Loucy (cell line): Measurements from ENCODE around the gene CRTAC1.

Experiments used
- CTCF ChIP-seq: fragments of 200-600 bp; sonication (generic); conservative IDR thresholded peaks from 2 replicates; pipeline ENCODE4 v1.5.1; 2014; ENCODE audit warnings: mild to moderate bottlenecking, antibody characterized with exemption, low read length
- EZH2phosphoT487 ChIP-seq: fragments of 200-600 bp; IDR thresholded peaks from 2 replicates; pipeline ENCODE4 v1.6.1; 2018; ENCODE audit warnings: antibody characterized with exemption, mild to moderate bottlenecking, moderate library complexity, borderline replicate concordance

- TF ChIP-seq CTCF (no peak), EZH2phosphoT487 (no peak)
These were observed 148.0 kb downstream of the CRTAC1 start for GRCh38 chr10:97882142-97883091.
